Tibial artery (tissue), 4 donors: ENCODE measurements around the gene UBE2N.

Source experiments
- DNase-seq, 2 donors: peaks; one replicate each; pipeline ENCODE4 v3.0.0-alpha.2; 2019
- H3K27ac ChIP-seq, 2 donors: fragments of 200-600 bp; sonication (generic) in 1 of 2; 1 replicate in 1 of 2; 2 replicates in 1 of 2; pipeline ENCODE4 v1.5.1; 2018 to 2019; ENCODE audit warnings: mild to moderate bottlenecking in 1 of 2
- H3K27me3 ChIP-seq, 2 donors: fragments of 200-600 bp; sonication (generic) in 1 of 2; one replicate each; pipeline versions ENCODE4 v1.5.1 to v1.6.0; 2016 to 2019
- H3K36me3 ChIP-seq, 3 donors: fragments of 200-600 bp; sonication (generic) in 2 of 3; one replicate each; pipeline ENCODE4 v1.5.1; 2016 to 2019; ENCODE audit warnings: mild to moderate bottlenecking in 2 of 3
- H3K4me1 ChIP-seq, 4 donors: fragments of 200-600 bp; sonication (generic) in 2 of 4; 1 replicate in 3 of 4; 2 replicates in 1 of 4; pipeline ENCODE4 v1.5.1; 2016 to 2019
- H3K4me3 ChIP-seq, 2 donors: fragments of 200-600 bp; sonication (generic) in 1 of 2; 1 replicate in 1 of 2; 2 replicates in 1 of 2; pipeline ENCODE4 v1.5.1; 2018 to 2019; ENCODE audit warnings: mild to moderate bottlenecking in 2 of 2
- H3K9me3 ChIP-seq, 3 donors: fragments of 200-600 bp; sonication (generic) in 1 of 3; one replicate each; pipeline ENCODE4 v1.5.1; 2016 to 2019
- CTCF ChIP-seq, 2 experiments: fragments of 200-600 bp in 1 of 2; fragments of 450-650 bp in 1 of 2; IDR thresholded peaks; one replicate each; pipeline ENCODE4 v1.5.1; 2017 to 2019; ENCODE audit warnings: antibody characterized with exemption in 2 of 2, mild to moderate bottlenecking in 1 of 2, moderate library complexity in 1 of 2
- intact Hi-C: fragments of 100-400 bp; cut with DNase I; formaldehyde crosslinking; loops from one replicate; pipeline ENCODE4 v1.15.0; 2023; ENCODE audit warnings: low total_unique reads

UBE2N gene

GRCh38 chr12:93451423-93452158 lies 9.8 kb upstream of the UBE2N start:
- no peaks in the 10 kb centered on the region for H3K4me1 ChIP-seq
- H3K36me3 ChIP-seq, result no peaks in the 10 kb centered on the region
- H3K4me3 ChIP-seq, result no peak overlapping the region
- intact Hi-C loops, result no loop called here
- no peak for DNase-seq
- no peak for TF ChIP-seq CTCF (IDR thresholded peaks at IDR 0.05)
- H3K27me3 ChIP-seq, result no peaks in the 10 kb centered on the region
- H3K9me3 ChIP-seq, result no peaks in the 10 kb centered on the region
- H3K27ac ChIP-seq, result no peak overlapping the region

- no peak for TF ChIP-seq CTCF (IDR thresholded peaks at IDR 0.05)
- no peaks in the 10 kb centered on the region for H3K9me3 ChIP-seq
- H3K27me3 ChIP-seq, result no peaks in the 10 kb centered on the region
- intact Hi-C loops, result no loop called here
- no peak overlapping the region for H3K27ac ChIP-seq
- H3K4me3 ChIP-seq, result no peak overlapping the region
- no peaks in the 10 kb centered on the region for H3K4me1 ChIP-seq
- no peak for DNase-seq
- H3K36me3 ChIP-seq, result no peaks in the 10 kb centered on the region
Measured at GRCh38 chr12:93449277-93449676, 7.5 kb upstream of the UBE2N start.

- TF ChIP-seq CTCF (IDR thresholded peaks at IDR 0.05), result no peak
- Histone ChIP-seq H3K9me3 (no peaks in the 10 kb centered on the region), H3K27ac (no peak overlapping the region), H3K27me3 (no peaks in the 10 kb centered on the region), H3K36me3 (no peaks in the 10 kb centered on the region), H3K4me1 (no peaks in the 10 kb centered on the region), H3K4me3 (no peak overlapping the region)
- intact Hi-C loops, result no loop called here
- no peak for DNase-seq
Measured at GRCh38 chr12:93448796-93449195, 7.0 kb upstream of the UBE2N start.

GRCh38 chr12:93447555-93448290 lies 6.0 kb upstream of the UBE2N start:
- no peaks in the 10 kb centered on the region for H3K27me3 ChIP-seq
- DNase-seq, result no peak
- H3K27ac ChIP-seq, result no peak overlapping the region
- intact Hi-C loops, result no loop called here
- no peak overlapping the region for H3K4me3 ChIP-seq
- no peaks in the 10 kb centered on the region for H3K9me3 ChIP-seq
- TF ChIP-seq CTCF (IDR thresholded peaks at IDR 0.05), result no peak
- no peaks in the 10 kb centered on the region for H3K36me3 ChIP-seq
- H3K4me1 ChIP-seq, result peaks cover 0 to 3% (median 1%) of the 10 kb centered on the region in 4 donors

- Histone ChIP-seq H3K4me3 (no peak overlapping the region), H3K27ac (no peak overlapping the region), H3K27me3 (no peaks in the 10 kb centered on the region), H3K9me3 (no peaks in the 10 kb centered on the region), H3K4me1 (peaks cover 0 to 31% (median 19%) of the 10 kb centered on the region in 4 donors), H3K36me3 (no peaks in the 10 kb centered on the region)
- intact Hi-C loops, result no loop called here
- no peak for TF ChIP-seq CTCF (IDR thresholded peaks at IDR 0.05)
- DNase-seq, result no peak
Measured at GRCh38 chr12:93443576-93443975, 1.8 kb upstream of the UBE2N start.
